Left renal pelvis (tissue), 4 donors: ENCODE data around the gene FHIT. TPM values are rescaled to one million over a fixed set of nuclear protein-coding genes. Genes with fewer than 3 reads are reported as not detected.

Source experiments
- DNase-seq, 4 donors: peaks; one replicate each; pipeline ENCODE4 v3.0.0-alpha.2; 2013; ENCODE audit warnings: low read depth in 4 of 4, low spot score in 3 of 4
- polyA plus RNA-seq, 4 donors: library from polyadenylated mRNA; unstranded; fragments of 120-200 nt; gene quantifications; one replicate each; pipeline ENCODE4 v1.2.1, GENCODE V29; 2013; ENCODE audit not compliant: insufficient read length in 4 of 4

The FHIT gene
- polyA plus RNA-seq, 4 donors = 5.4 to 30.1 (median 23.5) TPM

DNA sequence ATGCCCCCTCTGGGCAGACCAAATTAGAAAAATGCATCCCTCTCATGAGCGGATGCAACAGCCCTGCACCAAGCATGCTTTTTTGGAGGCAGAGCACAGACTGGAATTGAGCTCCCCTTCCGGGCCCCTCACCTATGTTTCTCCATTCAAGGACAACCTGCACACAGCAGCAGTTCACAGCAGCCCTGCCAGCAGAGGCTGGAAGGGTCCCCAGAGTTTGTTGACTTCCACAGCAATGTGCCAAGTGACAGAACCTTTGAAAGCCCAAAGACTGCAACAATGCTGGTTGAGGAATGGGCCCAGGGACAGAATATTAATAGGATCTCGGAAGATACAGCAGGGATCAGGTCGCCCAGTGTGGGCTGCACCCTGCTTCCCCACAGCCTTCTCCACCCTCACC, 650.4 kb downstream of the FHIT start:
- DNase-seq = no peak

DNA sequence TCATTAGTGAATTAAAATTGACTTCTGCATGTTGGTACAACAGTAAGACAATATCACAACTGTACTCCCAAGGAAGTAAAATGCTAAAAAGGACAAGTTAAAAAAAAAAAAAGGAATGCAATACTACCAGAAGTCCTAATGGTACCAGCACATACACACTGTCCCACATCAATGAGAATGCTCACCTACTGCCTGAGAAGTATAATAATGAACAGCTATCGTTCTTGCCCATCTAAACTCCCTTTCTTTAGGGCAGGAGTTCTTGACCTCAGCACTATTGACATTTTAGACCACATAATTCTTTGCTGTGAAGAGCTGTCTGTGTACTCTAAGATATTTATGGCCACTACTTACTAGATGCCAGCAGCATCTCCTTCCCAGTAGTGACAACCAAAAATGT, 651.7 kb downstream of the FHIT start:
- no peak for DNase-seq

GRCh38 chr3:60598671-60599070, 652.6 kb downstream of the FHIT start:
- DNase-seq = no peak

- peak in 3 of 4 donors; percentile 22 to 35 (median 28) for DNase-seq
Observed at GRCh38 chr3:60594025-60594424, 657.2 kb downstream of the FHIT start.

DNA sequence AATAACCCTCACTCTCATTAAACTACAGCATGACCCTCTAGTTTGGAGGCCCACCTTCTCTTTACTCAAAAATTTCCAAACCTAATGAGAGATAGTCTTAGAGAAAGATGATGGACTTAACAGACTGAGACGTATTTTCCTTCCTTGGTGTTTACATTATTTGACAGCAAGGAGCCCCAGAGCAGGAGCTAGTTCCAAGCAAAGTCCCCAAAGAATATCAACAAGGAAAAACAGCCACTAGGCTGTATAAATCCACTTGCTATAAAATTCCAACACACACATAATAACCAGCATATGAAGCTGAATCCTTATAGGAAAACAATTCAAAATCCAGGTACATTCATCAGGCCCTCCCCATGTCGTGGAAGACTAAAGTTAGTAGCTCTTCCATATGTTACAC, 660.0 kb downstream of the FHIT start:
- no peak for DNase-seq

GRCh38 chr3:60588806-60589205, 662.4 kb downstream of the FHIT start:
- DNase-seq = no peak

- no peak for DNase-seq
Observed at GRCh38 chr3:60585918-60586317, 665.3 kb downstream of the FHIT start.

- no peak for DNase-seq
Observed at GRCh38 chr3:60584250-60584649, 667.0 kb downstream of the FHIT start.

- DNase-seq = no peak
Observed at GRCh38 chr3:60582288-60582687, 669.0 kb downstream of the FHIT start.

GRCh38 chr3:60580809-60581208, 670.4 kb downstream of the FHIT start:
- DNase-seq = no peak

- no peak for DNase-seq
Observed at GRCh38 chr3:60579734-60580133, 671.5 kb downstream of the FHIT start.

DNA sequence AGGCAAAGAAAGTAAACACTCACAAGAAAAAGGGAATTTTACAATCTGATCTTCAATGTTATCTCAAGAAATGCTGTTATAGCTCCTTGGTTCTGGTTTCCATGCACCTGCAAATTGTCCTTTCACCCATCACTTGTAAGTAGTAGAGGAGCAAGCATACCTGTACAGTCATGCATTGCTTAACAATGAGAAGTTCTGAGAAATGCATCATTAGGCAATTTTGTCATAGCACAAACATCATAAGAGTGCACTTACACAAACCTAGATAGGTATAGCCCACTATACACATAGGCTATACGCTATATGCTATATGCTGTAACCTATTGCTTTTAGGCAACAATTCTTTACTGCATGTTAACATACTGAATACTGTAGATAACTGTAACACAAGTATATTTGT, 672.3 kb downstream of the FHIT start:
- no peak for DNase-seq

DNA sequence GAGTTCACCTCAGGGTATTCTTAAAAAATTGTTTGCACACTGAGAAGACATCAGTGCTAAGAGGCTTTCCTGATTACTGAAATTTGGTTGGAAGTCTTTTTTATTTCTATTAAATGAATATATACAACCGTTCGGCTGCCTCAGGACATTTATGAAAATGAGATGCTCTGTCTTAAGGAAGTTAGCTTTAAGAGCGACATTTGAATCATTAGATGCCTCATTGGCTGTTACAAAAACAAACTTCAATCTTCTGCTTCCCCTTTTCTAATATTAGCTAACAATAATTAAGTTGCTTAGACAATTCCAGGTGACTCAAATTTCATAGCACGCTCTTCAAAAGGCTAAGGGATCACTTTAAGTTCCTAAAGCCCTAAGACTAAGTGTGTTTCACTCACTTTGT, 673.7 kb downstream of the FHIT start:
- DNase-seq = no peak

- no peak for DNase-seq
Observed at GRCh38 chr3:60575718-60576272, 675.5 kb downstream of the FHIT start.

GRCh38 chr3:60574046-60574769, 677.0 kb downstream of the FHIT start:
- no peak for DNase-seq

- no peak for DNase-seq
Observed at GRCh38 chr3:60573494-60573893, 677.8 kb downstream of the FHIT start.

GRCh38 chr3:60571511-60571910, 679.7 kb downstream of the FHIT start:
- DNase-seq = no peak

- no peak for DNase-seq
Observed at GRCh38 chr3:60557122-60557521, 694.1 kb downstream of the FHIT start.

DNA sequence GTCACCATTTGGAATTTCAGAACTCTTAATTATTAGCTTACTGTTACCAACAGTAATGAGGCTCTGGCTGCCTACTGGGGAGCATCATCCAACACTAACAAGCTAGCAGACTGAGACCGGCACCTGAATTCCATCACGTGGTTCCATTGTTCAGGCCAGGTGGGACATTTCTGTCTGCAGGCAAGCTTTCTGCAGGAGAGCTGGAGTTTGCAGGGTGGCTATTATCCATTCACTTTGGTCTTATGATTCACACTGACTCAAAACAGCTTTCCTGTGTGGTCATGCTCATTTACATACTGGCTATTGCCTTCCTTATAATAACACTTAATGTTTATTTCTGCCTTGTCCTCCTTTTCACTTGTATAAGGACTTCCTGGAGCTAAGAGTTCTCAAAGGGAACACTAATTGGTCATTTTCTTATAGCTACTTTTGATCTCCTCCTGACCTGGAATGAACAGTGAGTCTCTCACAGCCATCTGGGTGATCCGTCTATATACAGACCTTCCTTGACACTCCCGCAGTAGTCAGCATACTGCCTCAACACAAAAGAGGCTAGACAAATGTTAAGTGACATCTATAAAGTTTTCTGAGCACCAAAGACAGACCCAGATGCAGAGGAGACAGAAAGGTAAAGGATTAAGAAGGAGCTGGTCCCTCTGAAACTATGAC, 695.4 kb downstream of the FHIT start:
- no peak for DNase-seq

DNA sequence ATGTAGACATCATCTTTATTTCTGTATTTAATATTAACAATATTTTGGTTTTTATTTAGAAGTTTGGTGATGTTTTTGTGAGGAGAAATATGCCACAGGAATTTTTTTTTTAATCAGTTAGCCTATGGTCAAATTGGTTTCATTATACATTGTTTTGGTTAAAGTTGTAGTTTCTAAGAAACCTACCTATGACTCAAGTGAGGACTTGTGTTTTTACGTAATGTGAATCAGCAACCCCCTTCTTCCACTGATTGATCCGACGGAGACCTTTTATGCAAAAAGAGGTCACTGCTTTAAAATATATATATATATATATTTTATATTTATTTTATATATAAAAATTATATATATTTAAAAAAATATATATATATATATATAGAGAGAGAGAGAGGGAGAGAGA, 698.1 kb downstream of the FHIT start:
- no peak for DNase-seq

DNA sequence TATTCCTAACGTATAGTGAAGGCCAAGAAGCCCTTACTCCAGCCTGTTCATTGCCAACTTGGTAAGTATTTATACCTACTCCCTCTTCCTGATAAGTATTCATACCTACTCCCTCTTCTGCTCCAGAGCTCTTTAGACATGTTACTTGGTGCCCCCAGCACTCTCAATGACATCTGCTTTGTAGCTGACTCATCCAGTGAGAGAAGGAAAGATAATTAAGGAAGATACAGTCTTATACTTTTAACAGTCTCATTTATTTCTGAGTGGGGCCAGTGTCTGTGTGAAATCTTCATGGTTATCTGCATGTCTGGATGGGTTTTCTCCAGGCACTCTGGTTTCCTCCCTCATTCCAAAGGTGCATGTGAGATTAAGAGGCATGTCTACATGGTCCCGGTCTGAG, 698.7 kb downstream of the FHIT start:
- DNase-seq = no peak
